ENCODE measurements around the gene NDRG3.

DNA sequence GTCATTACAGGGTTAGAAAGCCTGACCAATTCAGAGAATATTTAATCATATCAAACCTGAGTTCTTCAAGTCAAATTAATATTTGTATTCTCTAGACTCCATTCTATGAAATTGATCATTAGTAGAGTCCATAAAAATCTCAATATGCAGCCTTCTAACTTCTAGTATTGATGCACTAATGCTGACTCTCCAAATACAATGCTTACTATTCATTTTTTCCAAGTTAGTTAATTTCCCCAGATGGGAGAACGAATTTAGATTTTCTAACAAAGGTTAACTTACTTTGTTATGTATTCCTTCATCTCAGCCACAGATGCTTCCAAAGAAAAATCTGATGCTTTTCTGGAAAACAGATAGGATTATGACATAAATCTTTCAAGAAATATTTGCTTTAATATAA, 12.4 kb upstream of the NDRG3 start:
- TF ChIP-seq, protein P1, sequence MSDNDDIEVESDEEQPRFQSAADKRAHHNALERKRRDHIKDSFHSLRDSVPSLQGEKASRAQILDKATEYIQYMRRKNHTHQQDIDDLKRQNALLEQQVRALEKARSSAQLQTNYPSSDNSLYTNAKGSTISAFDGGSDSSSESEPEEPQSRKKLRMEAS (IDR thresholded peaks at IDR 0.05; ENCODE audit: low read depth) = no peak
- TF ChIP-seq, protein P2, sequence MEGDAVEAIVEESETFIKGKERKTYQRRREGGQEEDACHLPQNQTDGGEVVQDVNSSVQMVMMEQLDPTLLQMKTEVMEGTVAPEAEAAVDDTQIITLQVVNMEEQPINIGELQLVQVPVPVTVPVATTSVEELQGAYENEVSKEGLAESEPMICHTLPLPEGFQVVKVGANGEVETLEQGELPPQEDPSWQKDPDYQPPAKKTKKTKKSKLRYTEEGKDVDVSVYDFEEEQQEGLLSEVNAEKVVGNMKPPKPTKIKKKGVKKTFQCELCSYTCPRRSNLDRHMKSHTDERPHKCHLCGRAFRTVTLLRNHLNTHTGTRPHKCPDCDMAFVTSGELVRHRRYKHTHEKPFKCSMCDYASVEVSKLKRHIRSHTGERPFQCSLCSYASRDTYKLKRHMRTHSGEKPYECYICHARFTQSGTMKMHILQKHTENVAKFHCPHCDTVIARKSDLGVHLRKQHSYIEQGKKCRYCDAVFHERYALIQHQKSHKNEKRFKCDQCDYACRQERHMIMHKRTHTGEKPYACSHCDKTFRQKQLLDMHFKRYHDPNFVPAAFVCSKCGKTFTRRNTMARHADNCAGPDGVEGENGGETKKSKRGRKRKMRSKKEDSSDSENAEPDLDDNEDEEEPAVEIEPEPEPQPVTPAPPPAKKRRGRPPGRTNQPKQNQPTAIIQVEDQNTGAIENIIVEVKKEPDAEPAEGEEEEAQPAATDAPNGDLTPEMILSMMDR (IDR thresholded peaks at IDR 0.05) = no peak
- TF ChIP-seq REST (IDR thresholded peaks at IDR 0.05; ENCODE audit: low read depth, low read length) = no peak
- TF ChIP-seq GABPA (IDR thresholded peaks at IDR 0.05; ENCODE audit: low read depth) = no peak
- TF ChIP-seq POLR2AphosphoS5 (IDR thresholded peaks at IDR 0.05; ENCODE audit: low read depth, low read length) = no peak
- TF ChIP-seq CHD2 (IDR thresholded peaks at IDR 0.05; ENCODE audit: low read length, partially characterized antibody) = no peak
- no peak for TF ChIP-seq FOXJ3 (CRISPR knock-in tag; IDR thresholded peaks at IDR 0.05)
- TF ChIP-seq YY1 (IDR thresholded peaks at IDR 0.05; ENCODE audit: low read depth) = no peak
- TF ChIP-seq SIN3A (IDR thresholded peaks at IDR 0.05; ENCODE audit: borderline replicate concordance, low read depth, low read length) = no peak
- no peak for TF ChIP-seq RAD21 (IDR thresholded peaks at IDR 0.05; ENCODE audit: low read length)
- no peak for TF ChIP-seq NFIC (IDR thresholded peaks at IDR 0.05; ENCODE audit: borderline replicate concordance)
- TF ChIP-seq MEF2A (IDR thresholded peaks at IDR 0.05; ENCODE audit: borderline replicate concordance, low read depth) = no peak
- no peak for TF ChIP-seq NRF1 (IDR thresholded peaks at IDR 0.05; ENCODE audit: low read depth, low read length)
- TF ChIP-seq JUND (IDR thresholded peaks at IDR 0.05) = no peak
